ENCODE data around the gene CLCN7. TPM values are rescaled to one million over a fixed set of nuclear protein-coding genes. Genes with fewer than 3 reads are reported as not detected.

Gene CLCN7
- total and polyA plus RNA-seq, 2 of the 13 experiments (the other 11 are each of a cell fraction or from before 2014, with no cell fraction given): 24.6 to 25.1 TPM

DNA sequence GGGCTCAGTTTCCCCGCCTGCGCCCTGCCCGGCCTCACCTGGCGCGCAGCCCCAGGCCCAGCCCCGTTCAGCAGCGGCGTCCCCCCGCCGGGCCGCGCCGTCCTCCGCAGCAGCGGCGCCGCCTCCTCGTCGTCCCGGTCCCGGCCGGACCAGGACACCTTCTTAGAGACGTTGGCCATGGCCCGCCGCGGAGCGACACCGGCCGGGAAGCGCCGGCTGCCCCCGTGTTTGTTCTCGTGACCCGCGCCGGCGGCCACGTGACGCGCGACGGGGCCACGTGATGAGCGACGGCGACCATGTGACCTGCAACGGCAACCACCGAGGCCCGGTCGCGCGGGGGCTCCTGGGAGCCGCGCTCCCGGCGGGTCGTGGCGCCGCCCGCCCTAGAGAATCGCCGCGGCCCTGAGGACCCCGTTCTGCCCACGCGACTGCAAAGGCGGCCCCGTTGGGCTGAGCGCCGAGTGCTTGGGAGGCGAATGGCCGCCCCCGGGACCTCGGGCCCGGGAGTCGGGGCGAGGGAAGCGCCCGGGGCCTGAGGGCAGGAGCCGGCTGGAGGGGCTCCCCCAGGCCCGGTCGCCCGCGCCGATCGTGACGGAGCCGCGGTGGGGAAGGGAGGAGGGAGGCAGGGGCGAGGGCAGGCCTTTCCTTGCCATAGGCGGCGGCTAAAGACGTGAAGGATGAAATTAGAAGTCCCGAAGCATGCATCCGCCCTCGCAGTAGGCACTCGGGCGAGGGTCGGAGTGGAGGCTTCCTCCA, at the start of gene CLCN7 (continued):
- TF ChIP-seq ZNF512B (CRISPR knock-in tag; IDR thresholded peaks at IDR 0.05; ENCODE audit: borderline replicate concordance) (no peak), TBL1XR1 (IDR thresholded peaks at IDR 0.05; ENCODE audit: borderline replicate concordance, low read length, partially characterized antibody) (no peak), ZKSCAN5 (CRISPR knock-in tag; IDR thresholded peaks at IDR 0.05) (no peak), MYC (CRISPR knock-in tag; IDR thresholded peaks at IDR 0.05; ENCODE audit: borderline replicate concordance) (peak; percentile 89), ZNF24 (IDR thresholded peaks at IDR 0.05) (no peak), TFDP1 (CRISPR knock-in tag; IDR thresholded peaks at IDR 0.05; ENCODE audit: borderline replicate concordance) (peak; percentile 92), USF2 (IDR thresholded peaks at IDR 0.05; ENCODE audit: low read depth, low read length) (peak; percentile 99), USF2 (CRISPR knock-in tag; IDR thresholded peaks at IDR 0.05; ENCODE audit: borderline replicate concordance) (peak; percentile 90; the same call in 1 of the 2 replicates), TARDBP (CRISPR knock-in tag; IDR thresholded peaks at IDR 0.05) (no peak; the same call in 1 of the 2 replicates), SALL1 (CRISPR knock-in tag; IDR thresholded peaks at IDR 0.05) (peak; percentile 92), HNF4G (IDR thresholded peaks at IDR 0.05; ENCODE audit: borderline replicate concordance, low read depth, low read length) (peak; percentile 39; the same call in 1 of the 2 replicates), HNF4G (CRISPR knock-in tag; IDR thresholded peaks at IDR 0.05; ENCODE audit: borderline replicate concordance, low read depth) (peak; percentile 48; the same call in 1 of the 2 replicates), CBX5 (CRISPR knock-in tag; IDR thresholded peaks at IDR 0.05; ENCODE audit: borderline replicate concordance) (peak; percentile 26; the same call in 1 of the 2 replicates)
- TF ChIP-seq, protein P1, sequence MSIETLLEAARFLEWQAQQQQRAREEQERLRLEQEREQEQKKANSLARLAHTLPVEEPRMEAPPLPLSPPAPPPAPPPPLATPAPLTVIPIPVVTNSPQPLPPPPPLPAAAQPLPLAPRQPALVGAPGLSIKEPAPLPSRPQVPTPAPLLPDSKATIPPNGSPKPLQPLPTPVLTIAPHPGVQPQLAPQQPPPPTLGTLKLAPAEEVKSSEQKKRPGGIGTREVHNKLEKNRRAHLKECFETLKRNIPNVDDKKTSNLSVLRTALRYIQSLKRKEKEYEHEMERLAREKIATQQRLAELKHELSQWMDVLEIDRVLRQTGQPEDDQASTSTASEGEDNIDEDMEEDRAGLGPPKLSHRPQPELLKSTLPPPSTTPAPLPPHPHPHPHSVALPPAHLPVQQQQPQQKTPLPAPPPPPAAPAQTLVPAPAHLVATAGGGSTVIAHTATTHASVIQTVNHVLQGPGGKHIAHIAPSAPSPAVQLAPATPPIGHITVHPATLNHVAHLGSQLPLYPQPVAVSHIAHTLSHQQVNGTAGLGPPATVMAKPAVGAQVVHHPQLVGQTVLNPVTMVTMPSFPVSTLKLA (IDR thresholded peaks at IDR 0.05): peak; percentile 100
- TF ChIP-seq, protein P2, sequence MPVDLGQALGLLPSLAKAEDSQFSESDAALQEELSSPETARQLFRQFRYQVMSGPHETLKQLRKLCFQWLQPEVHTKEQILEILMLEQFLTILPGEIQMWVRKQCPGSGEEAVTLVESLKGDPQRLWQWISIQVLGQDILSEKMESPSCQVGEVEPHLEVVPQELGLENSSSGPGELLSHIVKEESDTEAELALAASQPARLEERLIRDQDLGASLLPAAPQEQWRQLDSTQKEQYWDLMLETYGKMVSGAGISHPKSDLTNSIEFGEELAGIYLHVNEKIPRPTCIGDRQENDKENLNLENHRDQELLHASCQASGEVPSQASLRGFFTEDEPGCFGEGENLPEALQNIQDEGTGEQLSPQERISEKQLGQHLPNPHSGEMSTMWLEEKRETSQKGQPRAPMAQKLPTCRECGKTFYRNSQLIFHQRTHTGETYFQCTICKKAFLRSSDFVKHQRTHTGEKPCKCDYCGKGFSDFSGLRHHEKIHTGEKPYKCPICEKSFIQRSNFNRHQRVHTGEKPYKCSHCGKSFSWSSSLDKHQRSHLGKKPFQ (CRISPR knock-in tag; IDR thresholded peaks at IDR 0.05; ENCODE audit: insufficient replicate concordance): no peak
- TF ChIP-seq, protein P3, sequence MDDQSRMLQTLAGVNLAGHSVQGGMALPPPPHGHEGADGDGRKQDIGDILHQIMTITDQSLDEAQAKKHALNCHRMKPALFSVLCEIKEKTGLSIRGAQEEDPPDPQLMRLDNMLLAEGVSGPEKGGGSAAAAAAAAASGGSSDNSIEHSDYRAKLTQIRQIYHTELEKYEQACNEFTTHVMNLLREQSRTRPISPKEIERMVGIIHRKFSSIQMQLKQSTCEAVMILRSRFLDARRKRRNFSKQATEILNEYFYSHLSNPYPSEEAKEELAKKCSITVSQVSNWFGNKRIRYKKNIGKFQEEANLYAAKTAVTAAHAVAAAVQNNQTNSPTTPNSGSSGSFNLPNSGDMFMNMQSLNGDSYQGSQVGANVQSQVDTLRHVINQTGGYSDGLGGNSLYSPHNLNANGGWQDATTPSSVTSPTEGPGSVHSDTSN (CRISPR knock-in tag; IDR thresholded peaks at IDR 0.05; ENCODE audit: borderline replicate concordance): no peak
